Measurements from ENCODE around the gene HDGFL2.
A peak's percentile ranks its signal among the peaks of the same experiment; 100 is the strongest.

Gene HDGFL2

GRCh38 chr19:4493104-4493928 is 21.2 kb downstream of the HDGFL2 start:
- H3K4me3 ChIP-seq (replicated peaks; ENCODE audit: low read depth, low read length) = no peak overlapping the region
- H3K36me3 ChIP-seq (ENCODE audit: control insufficient read depth, insufficient read depth, low read length) = peaks cover 24% of the 10 kb centered on the region
- TF ChIP-seq, protein P1, sequence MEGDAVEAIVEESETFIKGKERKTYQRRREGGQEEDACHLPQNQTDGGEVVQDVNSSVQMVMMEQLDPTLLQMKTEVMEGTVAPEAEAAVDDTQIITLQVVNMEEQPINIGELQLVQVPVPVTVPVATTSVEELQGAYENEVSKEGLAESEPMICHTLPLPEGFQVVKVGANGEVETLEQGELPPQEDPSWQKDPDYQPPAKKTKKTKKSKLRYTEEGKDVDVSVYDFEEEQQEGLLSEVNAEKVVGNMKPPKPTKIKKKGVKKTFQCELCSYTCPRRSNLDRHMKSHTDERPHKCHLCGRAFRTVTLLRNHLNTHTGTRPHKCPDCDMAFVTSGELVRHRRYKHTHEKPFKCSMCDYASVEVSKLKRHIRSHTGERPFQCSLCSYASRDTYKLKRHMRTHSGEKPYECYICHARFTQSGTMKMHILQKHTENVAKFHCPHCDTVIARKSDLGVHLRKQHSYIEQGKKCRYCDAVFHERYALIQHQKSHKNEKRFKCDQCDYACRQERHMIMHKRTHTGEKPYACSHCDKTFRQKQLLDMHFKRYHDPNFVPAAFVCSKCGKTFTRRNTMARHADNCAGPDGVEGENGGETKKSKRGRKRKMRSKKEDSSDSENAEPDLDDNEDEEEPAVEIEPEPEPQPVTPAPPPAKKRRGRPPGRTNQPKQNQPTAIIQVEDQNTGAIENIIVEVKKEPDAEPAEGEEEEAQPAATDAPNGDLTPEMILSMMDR (IDR thresholded peaks at IDR 0.05; ENCODE audit: insufficient read depth, low read length, poor library complexity, severe bottlenecking) = no peak
- H3K27me3 ChIP-seq (replicated peaks; ENCODE audit: control insufficient read depth, insufficient read depth, low read length) = no peaks in the 10 kb centered on the region
- DNase-seq (ENCODE audit: extremely low read depth, insufficient read length) = no peak

GRCh38 chr19:4493929-4494690 is 22.0 kb downstream of the HDGFL2 start:
- TF ChIP-seq, protein P1 (IDR thresholded peaks at IDR 0.05; ENCODE audit: insufficient read depth, low read length, poor library complexity, severe bottlenecking) = no peak
- H3K36me3 ChIP-seq (ENCODE audit: control insufficient read depth, insufficient read depth, low read length) = peaks cover 26% of the 10 kb centered on the region
- DNase-seq (ENCODE audit: extremely low read depth, insufficient read length) = no peak
- H3K4me3 ChIP-seq (replicated peaks; ENCODE audit: low read depth, low read length) = no peak overlapping the region
- H3K27me3 ChIP-seq (replicated peaks; ENCODE audit: control insufficient read depth, insufficient read depth, low read length) = no peaks in the 10 kb centered on the region

DNA sequence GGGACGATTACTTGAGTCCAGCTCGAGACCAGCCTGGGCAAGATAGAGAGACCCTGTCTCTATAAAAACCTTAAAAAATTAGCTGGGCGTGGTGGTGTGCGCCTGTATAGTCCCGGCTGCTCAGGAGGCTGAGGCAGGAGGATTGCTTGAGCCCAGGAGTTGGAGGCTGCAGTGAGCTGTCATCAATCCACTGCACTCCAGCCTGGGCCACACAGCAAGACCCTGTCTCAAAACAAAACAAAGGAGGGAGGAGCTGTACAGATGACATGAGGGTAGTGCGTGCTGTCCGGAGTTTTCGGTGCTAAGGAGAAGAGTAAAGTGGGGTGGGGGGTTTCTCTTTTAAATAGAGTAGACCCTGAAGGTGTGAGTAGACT is 22.6 kb downstream of the HDGFL2 start:
- H3K36me3 ChIP-seq (ENCODE audit: control insufficient read depth, insufficient read depth, low read length) = peaks cover 26% of the 10 kb centered on the region
- TF ChIP-seq, protein P1 (IDR thresholded peaks at IDR 0.05; ENCODE audit: insufficient read depth, low read length, poor library complexity, severe bottlenecking) = no peak
- H3K4me3 ChIP-seq (replicated peaks; ENCODE audit: low read depth, low read length) = no peak overlapping the region
- H3K27me3 ChIP-seq (replicated peaks; ENCODE audit: control insufficient read depth, insufficient read depth, low read length) = no peaks in the 10 kb centered on the region
- DNase-seq (ENCODE audit: extremely low read depth, insufficient read length) = no peak

DNA sequence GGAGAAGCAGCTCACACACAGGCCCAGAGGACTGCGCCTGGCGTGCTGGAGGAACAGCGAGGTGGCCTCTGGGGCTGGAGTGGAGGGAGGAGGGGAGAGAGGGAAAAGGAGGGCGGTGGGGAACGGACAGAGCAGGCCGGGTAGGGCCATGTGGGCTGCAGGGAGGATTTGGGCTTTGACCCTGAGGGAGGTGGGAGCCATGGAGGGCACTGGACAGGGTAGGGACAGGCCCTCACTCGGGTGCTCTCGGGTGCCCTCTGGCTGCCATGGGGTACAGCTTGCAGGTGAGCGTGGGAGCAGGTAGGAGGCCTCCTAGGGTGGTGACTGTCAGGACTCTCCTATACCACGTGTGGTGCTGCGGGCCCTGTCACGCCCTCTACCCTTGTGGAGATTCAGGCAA is 23.4 kb downstream of the HDGFL2 start:
- peaks cover 29% of the 10 kb centered on the region for H3K36me3 ChIP-seq (ENCODE audit: control insufficient read depth, insufficient read depth, low read length)
- DNase-seq (ENCODE audit: extremely low read depth, insufficient read length) = no peak
- TF ChIP-seq, protein P1 (IDR thresholded peaks at IDR 0.05; ENCODE audit: insufficient read depth, low read length, poor library complexity, severe bottlenecking) = peak; percentile 52
- H3K27me3 ChIP-seq (replicated peaks; ENCODE audit: control insufficient read depth, insufficient read depth, low read length) = no peaks in the 10 kb centered on the region
- H3K4me3 ChIP-seq (replicated peaks; ENCODE audit: low read depth, low read length) = no peak overlapping the region

DNA sequence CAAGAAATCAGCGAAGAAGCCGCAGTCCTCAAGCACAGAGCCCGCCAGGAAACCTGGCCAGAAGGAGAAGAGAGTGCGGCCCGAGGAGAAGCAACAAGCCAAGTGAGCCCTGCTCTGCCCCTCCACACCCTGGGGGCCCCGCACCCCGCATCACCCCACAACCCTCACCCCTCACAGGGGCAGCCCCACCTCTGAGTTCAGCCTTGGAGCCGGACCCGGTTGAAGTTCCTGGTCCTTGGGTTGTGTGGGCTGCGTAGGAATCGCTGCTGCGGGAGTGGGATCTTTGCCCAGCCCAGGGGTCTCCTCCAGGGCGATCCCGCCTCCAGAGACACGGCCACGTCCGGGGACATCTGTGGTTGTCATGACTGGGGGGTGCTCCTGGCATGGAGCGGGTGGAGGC is 24.2 kb downstream of the HDGFL2 start:
- TF ChIP-seq, protein P1 (IDR thresholded peaks at IDR 0.05; ENCODE audit: insufficient read depth, low read length, poor library complexity, severe bottlenecking) = no peak
- DNase-seq (ENCODE audit: extremely low read depth, insufficient read length) = no peak
- Histone ChIP-seq H3K4me3 (replicated peaks; ENCODE audit: low read depth, low read length) (no peak overlapping the region), H3K27me3 (replicated peaks; ENCODE audit: control insufficient read depth, insufficient read depth, low read length) (no peaks in the 10 kb centered on the region), H3K36me3 (ENCODE audit: control insufficient read depth, insufficient read depth, low read length) (peaks cover 31% of the 10 kb centered on the region)
